ENCODE data around the gene PRKCE.

Gene PRKCE

DNA sequence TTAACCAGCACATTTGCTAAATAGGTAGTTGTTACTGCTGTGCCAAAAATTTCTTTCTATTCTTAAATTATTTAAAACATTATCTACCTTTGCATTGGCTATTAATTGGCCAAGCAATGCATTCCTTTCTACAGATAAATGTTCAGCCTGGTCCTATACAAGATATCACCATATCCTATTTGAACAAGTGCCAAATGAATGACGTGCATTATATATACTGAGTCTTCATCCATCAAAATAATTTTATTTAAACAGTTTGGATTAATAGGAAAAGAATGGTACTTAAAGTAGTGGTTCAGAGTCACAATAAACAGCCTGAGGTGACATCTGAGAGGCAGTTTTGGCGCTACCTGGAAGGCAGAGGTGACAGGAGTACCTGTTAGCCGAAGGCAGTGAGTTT, 415.6 kb downstream of the PRKCE start:
- DNase-seq = no peak

DNA sequence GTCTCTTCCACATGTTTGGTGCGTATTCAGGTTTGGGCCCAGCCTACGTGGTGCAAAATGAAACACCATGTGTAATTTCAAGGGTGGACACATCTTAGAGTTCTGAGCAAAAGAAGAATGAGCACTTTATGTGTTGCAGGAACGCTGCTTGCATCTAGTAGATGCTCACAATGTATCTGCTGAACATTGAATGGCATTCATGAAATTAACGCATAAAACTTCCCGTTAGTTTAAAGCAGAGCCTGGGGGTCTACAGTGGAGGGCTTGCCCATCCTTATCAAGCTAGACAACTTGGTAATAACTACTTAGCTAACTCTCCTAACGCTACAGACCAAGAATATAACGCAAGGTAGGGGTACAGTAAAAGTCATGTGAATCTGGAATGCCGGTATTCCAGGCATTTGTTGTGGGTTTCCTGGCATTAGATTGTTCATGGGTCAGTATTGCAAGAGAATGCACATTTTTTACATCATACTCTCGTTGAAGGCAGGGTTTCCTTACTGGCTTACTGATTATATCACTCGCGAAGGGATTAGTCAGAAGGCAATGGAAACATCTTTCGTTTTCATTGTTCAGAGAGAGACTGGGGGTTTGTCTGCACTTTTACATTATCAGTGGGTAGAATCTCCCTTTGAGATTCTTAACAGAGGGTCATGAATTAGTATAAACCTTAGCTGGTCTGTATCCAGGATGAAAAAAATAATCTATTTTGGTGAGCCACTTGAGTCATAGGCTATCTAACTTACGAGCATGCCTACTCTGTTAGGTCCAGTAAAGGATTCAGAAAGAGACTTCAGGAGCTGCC, 416.2 kb downstream of the PRKCE start:
- no peak for DNase-seq

DNA sequence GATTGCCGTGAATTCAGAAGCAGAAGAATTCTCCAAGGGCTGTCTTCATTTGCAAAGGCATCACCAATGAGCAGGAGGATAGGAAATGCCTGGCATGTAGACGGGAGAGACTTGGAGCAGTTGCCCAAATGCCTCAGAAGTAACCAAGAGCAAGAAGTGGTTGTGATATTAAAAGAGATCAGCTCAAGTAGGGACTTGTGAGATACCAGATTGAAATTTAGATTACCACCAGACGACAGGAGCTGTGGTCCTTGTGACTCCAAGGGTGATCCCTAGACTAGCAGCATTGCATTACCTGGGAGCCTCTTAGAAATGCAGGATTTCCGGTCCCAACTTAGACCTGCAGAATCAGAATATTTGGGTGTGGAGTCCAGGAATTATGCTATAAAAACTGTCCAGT, 417.2 kb downstream of the PRKCE start:
- no peak for DNase-seq

DNA sequence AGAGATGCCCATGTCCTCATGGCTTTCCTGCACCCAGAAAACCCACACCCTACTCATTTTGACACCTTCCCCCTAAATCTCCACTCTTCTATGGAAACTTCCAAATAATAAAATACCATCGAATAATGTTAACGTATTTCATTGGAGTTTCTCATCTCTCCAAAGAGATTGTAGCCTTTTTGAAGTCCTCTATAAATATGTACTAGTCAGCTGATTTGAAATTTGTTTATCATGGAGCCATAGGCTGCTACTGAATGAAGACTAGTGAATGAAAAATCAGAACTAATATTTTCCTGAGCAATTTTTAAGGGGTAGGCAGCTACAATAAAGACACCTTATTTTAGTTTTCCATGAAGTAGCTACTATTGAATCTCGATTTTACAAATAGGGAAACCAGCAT, 419.6 kb downstream of the PRKCE start:
- no peak for DNase-seq

DNA sequence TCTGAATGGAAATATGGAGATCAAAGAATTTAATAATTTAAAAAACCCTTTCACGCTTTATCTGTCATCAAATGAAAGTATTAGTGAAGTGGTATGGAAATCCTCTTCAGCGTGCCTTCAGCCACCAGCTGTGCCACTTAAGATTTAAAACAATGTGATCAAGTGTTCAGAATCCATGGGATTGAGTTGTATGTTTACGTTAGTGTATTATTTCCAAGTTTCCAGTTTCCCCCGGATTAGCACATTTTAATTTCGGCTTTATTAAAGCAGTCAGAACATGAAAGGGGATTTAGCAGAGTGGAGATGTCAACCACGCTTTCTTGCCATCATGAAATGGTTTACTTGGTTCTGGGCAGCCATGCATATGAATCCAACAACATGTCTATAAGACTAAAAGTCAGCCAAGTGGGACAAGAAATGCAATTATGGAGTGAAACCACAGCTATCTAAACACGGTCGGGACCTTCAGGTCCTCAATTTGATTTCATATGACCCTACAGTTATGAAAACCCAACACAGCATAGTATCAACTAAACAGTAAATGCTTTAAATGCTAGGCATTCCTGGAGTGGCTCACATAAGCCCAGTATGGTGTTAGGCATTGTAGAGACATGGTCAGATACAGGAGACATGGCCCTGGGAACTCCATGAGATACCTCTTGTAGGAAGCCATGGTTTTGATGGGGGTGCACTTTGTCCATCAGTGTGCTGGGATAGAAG, 420.8 kb downstream of the PRKCE start:
- no peak for DNase-seq

DNA sequence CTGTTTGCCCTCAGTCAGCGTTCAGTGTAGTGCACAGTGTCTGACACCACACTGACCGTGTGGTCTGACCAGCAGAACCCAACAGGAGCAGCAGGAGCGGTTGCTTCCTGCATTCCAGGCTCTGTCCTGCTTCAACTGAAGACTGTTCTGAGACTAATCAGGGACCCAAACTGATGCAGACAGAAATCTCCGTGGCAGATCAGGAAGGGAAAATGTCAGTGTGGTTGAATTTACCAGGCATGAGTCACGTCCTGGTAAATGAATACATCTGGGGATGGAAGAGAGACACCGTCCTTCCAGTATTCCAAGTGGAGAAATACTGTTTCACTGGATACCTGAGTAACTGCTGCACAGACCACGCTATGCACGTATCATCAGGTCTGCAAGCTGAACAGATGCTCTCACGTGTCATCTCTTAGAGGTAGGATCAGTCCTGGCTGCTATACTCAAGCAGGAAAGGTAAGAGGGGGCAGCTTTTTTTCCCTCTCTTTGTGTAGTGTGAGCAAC, 422.1 kb downstream of the PRKCE start:
- no peak for DNase-seq

DNA sequence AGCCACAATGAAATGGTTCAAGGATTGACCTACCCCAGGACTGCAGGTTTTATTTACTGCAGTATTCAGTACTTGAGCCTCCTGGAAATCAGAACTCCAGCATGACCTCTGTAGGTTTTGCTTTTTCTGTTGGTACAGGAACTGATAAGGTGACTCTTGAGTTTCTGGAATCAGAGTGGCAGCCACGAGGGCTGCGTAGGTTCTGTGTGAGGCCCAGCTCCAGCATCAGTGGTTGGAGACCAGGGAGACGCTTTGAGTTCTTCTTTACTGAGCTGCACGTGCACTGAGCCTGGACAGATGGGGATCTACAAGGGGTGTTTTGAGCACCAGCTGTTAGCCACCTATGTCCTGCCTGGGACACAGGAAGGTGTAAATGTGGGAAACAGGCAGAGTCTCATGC, 423.0 kb downstream of the PRKCE start:
- DNase-seq = no peak

DNA sequence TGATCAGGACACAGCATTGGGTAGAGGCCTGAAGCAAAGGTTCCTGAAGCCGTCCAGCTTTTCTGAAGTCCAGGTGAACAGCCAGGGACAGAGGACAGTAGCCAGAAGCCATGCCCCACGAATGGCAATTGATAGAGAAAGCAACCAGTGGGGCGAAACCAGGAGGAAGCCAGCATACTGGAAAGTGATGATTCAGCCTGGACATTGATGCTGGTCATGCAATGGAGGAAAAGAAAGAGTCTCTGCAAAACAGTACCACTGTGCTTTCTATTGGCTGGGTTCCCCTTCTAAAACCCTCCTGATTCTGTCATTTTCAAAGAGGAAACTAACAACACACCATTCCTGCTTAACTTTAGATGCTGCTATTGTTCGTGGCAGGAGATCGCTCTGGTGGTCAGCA, 424.4 kb downstream of the PRKCE start:
- DNase-seq = no peak

DNA sequence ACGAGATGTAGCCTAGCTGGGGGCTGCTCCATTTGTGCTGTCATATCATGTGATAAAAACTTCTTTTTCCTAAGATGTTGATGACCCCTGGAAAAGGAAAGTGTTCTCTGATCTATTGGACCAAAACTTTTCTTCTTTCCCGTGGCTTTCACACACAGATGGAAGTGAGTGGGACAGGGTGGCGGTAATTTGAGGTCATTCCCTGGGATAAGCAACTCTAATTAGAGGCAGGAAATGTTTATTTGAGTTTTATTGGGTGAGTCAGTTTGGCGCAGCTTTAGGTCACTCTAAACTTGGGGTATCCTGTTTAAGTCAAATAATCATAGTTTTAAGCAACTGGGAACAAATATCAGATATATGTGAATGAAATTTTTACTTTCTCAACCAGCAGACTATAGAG, 424.8 kb downstream of the PRKCE start:
- DNase-seq = no peak

DNA sequence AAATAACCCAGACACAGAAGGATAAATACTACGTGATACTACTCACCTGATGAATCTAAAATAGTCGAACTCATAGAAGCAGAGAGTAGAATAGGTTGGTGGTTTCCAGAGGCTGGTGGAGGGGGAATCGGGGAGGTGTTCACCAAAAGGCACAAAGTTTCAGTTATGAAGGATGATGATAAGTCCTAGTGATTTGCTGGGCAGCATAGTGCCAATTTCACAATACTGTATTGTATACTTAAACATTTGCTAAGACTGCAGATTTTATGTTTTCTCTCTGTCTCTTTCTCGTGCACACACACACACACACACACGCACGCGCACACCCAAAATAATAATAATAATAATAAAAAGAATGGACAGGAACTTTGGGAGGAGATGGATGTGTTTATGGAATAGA, 425.4 kb downstream of the PRKCE start:
- DNase-seq = no peak

DNA sequence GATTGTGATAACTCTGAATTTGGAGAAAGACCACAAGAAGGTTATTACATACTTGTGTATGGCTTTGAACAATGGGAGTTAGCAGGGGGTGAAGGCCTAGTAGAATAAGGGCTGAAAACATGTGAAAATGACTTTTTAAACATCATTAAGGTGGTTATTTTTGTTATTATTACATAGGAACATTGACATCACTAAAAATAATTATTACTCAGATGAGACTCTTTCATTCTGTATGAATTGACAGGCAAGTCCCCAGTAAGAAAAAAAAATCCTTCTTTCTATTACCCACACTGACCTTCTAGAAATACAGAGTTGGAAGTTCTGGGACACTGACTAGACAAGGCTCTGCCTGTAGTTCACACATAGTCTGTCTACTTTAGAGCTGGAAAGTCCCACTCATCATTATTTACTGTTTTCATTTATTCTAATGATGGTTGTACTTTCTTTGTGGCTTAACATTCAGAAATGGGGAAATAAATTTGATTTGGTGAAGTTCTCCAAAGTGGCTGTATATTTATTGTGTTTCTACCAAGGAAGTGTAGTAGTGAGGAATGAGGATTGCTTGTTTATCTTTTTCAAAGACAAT, 426.1 kb downstream of the PRKCE start:
- no peak for DNase-seq

DNA sequence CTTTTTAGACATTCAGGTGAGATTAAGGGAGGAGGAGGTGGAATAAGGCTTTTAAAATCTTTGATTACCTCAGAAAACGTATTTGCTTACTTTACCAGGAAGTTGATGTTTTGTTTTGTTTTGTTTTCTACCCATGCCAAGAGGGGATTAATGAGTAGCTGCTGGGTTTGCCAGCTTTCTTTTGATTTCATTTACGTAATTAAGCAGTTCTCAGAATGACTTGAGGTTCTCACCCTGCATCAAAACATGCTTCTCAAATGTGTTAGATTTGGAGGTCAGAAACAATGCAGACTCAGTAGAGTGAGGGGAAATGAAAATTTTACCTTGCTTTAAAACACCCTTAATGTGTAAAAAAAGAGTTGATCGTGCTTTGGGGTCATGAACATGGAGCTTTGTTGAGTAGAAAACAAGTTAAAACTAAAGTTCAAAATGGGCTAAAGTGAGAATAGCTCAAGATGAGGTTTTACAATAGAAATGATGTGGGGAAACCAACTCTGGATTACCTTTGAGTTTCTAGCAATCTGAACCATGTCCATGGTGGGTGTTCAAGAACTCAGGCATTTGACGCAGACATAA, 428.6 kb downstream of the PRKCE start:
- no peak for DNase-seq

DNA sequence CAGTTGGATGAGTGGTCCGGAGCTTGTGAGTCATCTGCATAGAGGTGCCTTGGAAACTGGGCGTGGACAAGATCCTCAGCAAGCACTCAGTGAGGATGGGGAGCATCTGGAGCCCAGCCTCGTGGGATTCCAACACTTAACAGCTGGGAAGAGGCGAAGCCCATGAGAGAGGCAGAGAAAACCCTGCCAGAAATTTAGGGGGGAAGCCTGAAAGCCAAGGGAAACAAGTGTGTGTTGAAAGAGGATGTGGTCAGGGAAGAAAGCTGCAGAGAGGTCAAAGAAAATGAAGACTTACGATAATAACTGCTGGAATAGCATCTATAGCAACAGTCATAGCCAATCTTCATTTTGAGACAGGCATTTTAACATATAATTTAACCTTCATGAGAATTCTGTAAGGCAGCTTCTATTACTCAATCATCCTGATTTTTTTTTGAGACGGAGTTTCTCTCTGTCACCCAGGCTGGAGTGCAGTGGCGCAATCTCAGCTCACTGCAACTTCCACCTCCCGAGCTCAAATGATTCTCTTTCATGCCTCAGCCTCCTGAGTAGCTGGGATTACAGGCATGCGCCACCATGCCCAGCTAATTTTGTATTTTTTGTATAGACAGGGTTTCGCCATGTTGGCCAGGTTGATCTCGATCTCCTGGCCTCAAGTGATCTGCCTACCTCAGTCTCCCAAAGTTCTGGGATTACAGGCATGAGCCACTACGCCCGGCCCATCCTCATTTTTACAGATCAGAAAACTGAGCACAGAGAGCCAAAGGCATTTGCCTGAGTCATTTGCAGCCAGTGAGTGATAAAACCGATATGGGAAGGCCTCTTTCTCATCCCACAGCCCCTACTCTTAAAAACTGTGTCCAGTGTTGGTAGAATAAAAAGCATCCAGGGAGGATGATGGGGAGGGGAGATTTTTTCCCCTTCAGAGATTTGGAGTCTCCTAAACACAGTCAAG, 431.3 kb downstream of the PRKCE start:
- DNase-seq = no peak

DNA sequence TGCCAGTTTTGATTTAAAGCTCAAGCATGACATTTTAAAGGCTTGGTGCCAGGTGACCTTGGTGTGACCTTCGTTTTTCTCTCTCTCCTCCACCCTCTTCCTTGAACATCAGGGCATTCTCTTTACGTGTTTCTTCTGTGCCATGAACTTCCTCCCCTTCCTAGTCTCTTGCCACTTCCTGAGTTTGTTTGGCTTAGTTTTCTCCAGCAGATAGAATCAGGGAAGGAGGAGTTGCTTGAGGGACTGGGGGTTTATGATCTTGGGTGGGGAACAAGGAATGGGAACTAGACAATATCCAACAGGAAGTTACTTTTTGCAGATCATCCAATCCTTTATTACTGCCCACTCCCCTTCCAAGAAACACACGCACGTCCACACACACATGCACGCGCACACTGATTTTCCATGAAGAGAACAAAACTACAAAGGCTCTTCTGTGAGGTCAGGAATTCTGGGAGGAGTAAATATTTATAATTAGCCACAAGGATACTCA, 435.1 kb downstream of the PRKCE start:
- DNase-seq = no peak

DNA sequence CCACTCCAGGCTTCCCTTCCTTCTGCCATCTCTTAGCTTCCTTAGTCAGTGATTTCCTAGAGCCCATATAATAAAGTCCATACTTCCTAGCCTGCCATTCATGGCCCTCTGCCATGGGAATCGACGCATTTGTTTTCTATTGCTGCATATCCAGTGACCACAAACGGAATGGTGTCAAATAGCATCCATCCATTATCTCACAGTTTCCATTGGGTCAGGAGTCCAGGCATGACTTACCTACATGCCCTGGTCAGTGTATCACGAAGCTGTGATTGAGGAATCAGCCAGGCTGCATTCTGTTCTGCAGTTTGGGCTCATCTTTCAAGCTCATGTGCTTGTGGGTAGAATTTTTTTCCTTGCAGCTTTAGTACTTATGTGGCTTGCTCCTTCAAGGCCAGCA, 436.0 kb downstream of the PRKCE start:
- DNase-seq = no peak

DNA sequence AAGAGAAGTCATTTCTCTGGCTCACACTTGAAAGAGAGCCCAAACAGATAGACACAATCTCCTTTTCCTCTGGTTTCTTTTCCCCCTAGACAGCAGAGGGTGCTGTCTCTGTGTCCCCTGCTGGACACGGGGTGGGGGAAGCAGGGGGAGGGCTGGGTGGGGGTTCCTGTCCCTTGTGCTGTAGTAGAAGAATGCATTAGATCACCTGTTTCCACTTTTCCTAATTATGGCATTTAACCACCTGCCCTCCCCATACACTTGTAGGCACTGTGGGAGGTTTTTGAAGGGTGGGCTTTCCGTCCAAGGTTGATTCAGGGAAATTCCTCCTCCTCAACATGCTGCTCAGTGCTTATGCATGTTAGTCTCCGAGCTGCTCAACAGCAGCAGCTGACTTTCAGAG, 439.5 kb downstream of the PRKCE start:
- DNase-seq = no peak

DNA sequence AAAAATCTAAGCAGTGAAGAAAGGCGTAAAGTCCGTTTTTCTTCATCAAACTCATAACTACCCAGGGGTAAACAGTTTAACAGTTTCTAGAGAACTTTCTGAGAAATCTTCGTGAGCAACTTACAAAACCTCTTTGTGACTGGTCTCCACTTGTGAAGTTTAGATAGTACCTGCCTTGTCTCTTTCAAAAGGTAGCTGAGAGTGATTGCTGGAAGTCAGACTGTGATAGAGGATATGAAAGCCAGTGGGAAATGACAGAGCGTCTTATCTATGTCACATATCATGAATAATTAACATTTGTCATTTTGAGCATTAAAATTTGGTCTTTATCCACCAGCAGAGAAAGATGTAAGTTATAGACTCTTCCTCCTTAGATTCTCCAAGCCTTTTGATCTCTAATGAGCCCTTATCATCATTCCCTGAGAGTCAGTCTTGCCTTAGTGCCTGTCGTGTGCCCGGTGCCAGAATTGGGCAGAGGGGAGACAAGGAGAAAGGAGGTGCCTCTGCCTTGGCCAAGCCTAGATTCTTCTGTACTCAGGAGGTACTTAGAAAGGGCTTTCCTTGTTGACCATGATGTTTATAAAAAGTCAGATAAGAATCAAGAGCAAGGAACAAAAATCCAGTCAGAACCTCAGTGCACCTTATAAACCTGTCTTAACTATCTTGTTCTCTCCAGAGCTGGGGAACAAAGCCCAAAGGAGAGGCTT, 440.6 kb downstream of the PRKCE start:
- DNase-seq = no peak

DNA sequence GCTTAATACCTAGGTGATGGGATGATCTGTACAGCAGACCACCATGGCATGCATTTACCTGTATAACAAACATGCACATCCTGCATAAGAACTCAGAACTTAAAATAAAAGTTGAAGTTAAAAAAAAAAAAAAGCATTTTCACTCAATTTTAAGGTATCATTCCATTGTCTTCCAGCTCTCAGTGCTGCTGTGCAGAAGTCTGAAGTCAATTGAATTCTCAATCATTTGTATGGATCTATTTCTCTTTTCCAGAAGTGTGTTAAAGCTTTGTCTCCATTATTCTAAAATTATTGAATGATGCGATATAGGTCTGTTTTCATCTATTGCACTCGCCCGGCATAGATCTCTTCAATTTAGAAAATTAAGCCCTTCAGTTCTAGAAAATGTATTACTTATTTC, 443.2 kb downstream of the PRKCE start:
- no peak for DNase-seq

DNA sequence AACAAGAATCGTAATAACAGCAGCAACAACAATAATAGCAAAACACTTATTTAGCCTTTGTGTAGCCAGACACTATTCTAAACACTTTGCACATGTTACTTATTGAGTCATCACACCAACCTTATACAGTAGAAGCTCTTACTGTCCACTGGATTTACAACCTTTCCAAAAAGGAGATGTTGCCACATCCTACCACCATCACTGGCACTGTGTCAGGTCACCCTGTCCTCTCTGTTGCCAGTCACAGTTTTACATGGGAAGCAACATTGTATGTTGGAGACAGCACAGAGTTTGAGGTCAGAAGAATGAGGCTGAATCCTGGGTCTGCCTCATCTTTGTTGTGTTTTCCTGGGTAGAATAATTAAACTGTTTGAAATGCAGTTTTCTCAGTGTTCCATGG, 444.4 kb downstream of the PRKCE start:
- no peak for DNase-seq

DNA sequence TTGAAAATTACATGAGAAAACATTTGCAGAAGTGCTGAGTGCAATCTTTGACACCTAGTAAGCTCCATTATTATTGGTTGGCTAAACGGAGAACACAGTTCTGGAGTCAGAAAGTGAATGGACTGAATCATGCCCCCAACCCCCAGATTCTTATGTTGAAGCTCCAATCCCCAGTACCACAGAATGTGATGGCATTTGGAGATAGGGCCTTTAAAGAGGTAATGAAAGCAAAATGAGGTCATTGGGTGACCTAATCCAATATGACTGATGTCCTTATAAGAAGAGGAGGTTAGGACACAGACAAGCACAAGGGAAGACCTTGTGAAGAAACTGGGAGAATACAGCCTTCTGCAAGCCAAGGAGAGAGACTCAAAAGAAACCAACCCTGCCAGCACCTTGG, 444.8 kb downstream of the PRKCE start:
- DNase-seq = no peak

DNA sequence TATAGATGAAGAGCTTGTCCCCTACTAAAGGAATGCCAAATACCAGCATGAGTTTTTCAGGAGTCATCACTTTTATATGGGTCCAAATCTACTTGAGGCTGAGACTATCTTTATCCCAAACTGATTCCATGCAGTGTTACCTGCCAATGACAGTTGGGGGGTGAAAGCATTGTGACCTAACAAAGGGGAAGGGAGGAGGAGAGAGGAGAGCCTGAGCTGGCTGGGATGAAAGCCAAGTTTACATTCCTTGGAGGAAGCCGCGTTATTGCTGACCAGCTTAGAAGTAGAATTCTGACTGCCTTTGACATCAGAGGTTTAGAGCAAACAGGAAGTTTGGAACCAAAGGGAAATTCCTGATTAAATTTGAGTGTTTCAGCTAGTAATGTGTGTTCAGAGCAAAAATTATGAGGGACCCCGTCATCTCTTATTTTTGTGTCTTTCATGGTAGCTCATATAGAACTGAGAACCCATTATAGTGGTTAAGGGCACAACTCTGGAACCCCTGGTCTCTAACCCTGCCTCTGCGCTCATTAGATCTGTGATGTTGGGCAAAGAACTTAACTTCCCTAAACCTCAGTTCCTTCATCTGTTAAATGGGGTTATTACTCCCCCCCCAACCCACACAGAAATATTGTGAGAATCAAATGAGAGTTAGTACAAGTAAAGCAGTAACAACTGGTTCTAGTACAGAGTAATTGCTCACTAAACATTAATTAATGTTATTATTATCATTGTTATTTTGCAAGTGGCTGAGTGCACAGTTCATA, 446.4 kb downstream of the PRKCE start:
- no peak for DNase-seq

Data from NCI-H1930 (cell line).